Stimulated activated naive B cell treated with anti-CD40 and anti-IgM and Interleukin-4, amounts not matched to agents 10 μg/mL and 1 μg/mL and 100 μg/mL, for 72 hours (primary cell): ENCODE measurements around the gene COL4A1.

ENCODE experiments used
- ATAC-seq, 2 donors: fragments of 150-1000 bp; cut with Tn5 transposase; replicated peaks; 2 replicates each; pipeline ENCODE4 v1.10.0; 2021; ENCODE audit warnings: moderate library complexity in 1 of 2
- DNase-seq: peaks from one replicate; pipeline ENCODE4 v3.0.0; 2021
- H3K27ac Mint-ChIP-seq: one replicate; pipeline ENCODE4 v1.8.0; 2022; ENCODE audit warnings: mild to moderate bottlenecking, mixed read lengths
- H3K27me3 Mint-ChIP-seq, 2 donors: one replicate each; pipeline ENCODE4 v1.8.0; 2022; ENCODE audit warnings: mixed read lengths in 2 of 2
- H3K36me3 Mint-ChIP-seq, 2 donors: one replicate each; pipeline ENCODE4 v1.8.0; 2022; ENCODE audit warnings: mixed read lengths in 2 of 2, mild to moderate bottlenecking in 1 of 2
- H3K4me1 Mint-ChIP-seq, 2 donors: one replicate each; pipeline ENCODE4 v1.8.0; 2022; ENCODE audit warnings: mixed read lengths in 2 of 2, mild to moderate bottlenecking in 1 of 2
- H3K4me3 Mint-ChIP-seq, 2 donors: one replicate each; pipeline ENCODE4 v1.8.0; 2022; ENCODE audit warnings: mild to moderate bottlenecking in 2 of 2, mixed read lengths in 2 of 2, moderate library complexity in 1 of 2
- H3K9me3 Mint-ChIP-seq, 2 donors: one replicate each; pipeline ENCODE4 v1.8.0; 2022; ENCODE audit warnings: mixed read lengths in 2 of 2, mild to moderate bottlenecking in 1 of 2

COL4A1 gene

GRCh38 chr13:110306960-110307766 lies at the start of gene COL4A1, which contains the start of gene COL4A2:
Gene COL4A1 (minus strand): TSS chr13:110307157. CDS start chr13:110307027, 130 bp downstream.
Gene COL4A2 (plus strand): TSS chr13:110307284. CDS start chr13:110307904, 620 bp downstream.
- H3K4me3 Mint-ChIP-seq, result peak within 1 kb of the TSS; percentile 18 to 31
- ATAC-seq (no peak), DNase-seq (no peak)
- no peaks in the 10 kb centered on the region for H3K9me3 Mint-ChIP-seq
- peaks cover 0 to 5% of the 10 kb centered on the region in 2 donors for H3K36me3 Mint-ChIP-seq
- peaks cover 7 to 12% of the 10 kb centered on the region in 2 donors for H3K4me1 Mint-ChIP-seq
- peaks cover 63 to 80% of the 10 kb centered on the region in 2 donors for H3K27me3 Mint-ChIP-seq
- H3K27ac Mint-ChIP-seq, result peak within 1 kb of the TSS; percentile 88

GRCh38 chr13:110356362-110356761 lies 49.4 kb upstream of the COL4A1 start:
- no peak for DNase-seq
- Mint-ChIP-seq H3K27me3 (peaks cover 11 to 21% of the 10 kb centered on the region in 2 donors), H3K36me3 (peaks cover 0 to 1% of the 10 kb centered on the region in 2 donors), H3K4me3 (no peak overlapping the region), H3K4me1 (peaks cover 4 to 9% of the 10 kb centered on the region in 2 donors), H3K9me3 (no peaks in the 10 kb centered on the region), H3K27ac (no peak overlapping the region)
- ATAC-seq, result no peak

DNA sequence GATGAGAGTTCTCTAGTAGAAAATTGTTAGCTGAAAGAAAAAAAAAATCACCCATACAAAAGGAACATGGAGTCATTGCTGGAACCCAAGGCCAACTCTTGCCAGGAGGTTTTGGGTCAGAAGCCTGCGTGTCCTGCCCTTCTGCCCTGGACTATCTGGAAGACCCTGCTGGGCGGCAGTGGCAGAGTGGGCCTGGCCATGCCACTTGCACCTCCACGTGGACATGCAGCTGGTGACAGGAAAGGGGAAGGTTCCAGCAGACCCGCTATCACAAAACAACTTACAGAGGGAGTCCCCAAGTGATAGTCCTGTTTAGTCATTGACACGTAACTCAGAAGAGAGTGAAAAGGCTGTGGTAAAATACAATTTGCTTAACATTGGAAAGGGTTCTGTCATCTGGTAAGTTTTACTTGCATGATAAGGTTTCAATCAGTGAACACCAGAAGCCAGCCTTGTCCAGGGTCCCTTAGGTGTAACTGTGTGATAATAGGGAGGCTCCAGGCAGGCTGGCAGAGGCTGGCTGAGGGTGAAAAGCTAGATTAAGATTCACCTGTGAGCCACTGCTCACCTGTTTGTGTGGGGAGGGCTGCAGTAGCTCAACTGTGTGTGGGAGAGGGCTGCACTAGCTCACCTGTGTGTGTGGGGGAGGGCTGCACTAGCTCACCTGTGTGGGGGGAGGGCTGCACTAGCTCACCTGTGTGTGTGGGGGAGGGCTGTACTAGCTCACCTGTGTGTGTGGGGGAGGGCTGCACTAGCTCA lies 47.9 kb upstream of the COL4A1 start:
- Mint-ChIP-seq H3K4me1 (peaks cover 4 to 9% of the 10 kb centered on the region in 2 donors), H3K4me3 (no peak overlapping the region), H3K36me3 (peaks cover 0 to 1% of the 10 kb centered on the region in 2 donors), H3K9me3 (no peaks in the 10 kb centered on the region), H3K27ac (no peak overlapping the region), H3K27me3 (peaks cover 12 to 26% of the 10 kb centered on the region in 2 donors)
- no peak for ATAC-seq
- DNase-seq, result no peak

- H3K27me3 Mint-ChIP-seq, result peaks cover 12 to 26% of the 10 kb centered on the region in 2 donors
- H3K4me3 Mint-ChIP-seq, result no peak overlapping the region
- ATAC-seq (no peak), DNase-seq (no peak)
- peaks cover 0 to 1% of the 10 kb centered on the region in 2 donors for H3K36me3 Mint-ChIP-seq
- H3K9me3 Mint-ChIP-seq, result no peaks in the 10 kb centered on the region
- no peak overlapping the region for H3K27ac Mint-ChIP-seq
- H3K4me1 Mint-ChIP-seq, result peaks cover 4 to 9% of the 10 kb centered on the region in 2 donors
These were observed 47.2 kb upstream of the COL4A1 start for GRCh38 chr13:110354123-110354627.

DNA sequence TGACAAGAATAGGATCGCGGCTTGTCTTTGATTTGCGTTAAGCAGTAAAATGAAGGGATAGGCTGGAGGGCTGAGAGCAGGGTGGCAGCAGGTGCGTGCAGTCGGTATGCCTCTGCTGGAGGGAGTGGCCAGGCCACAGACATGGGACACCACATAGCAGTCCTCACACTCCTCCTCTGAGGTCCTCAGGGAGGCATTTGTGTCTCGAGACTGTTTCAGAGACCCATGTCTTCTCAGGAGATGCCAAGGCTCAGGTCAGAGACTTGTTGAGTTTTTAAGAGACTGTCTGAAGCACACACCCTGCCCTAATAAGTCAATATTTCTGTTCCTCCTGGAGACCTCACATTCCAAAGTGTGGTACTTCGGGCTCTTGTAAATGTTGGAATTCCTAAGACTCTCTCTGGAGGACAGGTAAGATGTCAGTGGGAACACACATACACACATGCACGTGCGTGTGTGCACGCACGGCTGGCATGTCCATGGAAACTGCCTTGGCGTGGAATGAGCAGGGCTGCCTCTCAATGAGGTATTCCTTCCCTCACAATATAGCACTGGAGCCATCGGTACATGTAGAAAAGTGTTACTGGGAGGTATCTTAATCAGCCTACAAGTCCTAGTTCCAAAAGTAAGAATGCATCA lies 46.5 kb upstream of the COL4A1 start:
- H3K4me1 Mint-ChIP-seq, result peaks cover 4 to 9% of the 10 kb centered on the region in 2 donors
- H3K27ac Mint-ChIP-seq, result no peak overlapping the region
- no peaks in the 10 kb centered on the region for H3K9me3 Mint-ChIP-seq
- no peak overlapping the region for H3K4me3 Mint-ChIP-seq
- peaks cover 12 to 26% of the 10 kb centered on the region in 2 donors for H3K27me3 Mint-ChIP-seq
- DNase-seq (no peak), ATAC-seq (no peak)
- peaks cover 0 to 1% of the 10 kb centered on the region in 2 donors for H3K36me3 Mint-ChIP-seq

DNA sequence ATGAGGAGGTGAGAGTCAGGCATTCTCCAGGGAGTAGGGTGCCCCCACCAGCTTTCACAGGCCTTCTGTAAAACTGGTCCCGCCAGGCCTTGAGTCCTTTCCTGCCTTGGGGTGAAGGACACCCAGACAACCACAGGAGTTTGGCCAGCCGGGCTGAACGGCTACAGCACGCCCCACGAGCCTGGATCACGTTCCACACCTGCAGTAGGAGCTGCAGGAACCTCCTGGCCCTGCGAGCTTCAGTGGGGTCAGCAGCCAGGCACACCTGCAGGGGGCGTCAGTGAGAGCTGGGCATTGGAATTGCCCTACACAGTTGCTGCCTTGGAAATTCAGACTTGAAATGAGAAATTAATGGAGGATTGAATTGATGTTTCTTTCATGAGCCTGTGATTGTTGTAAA lies 45.8 kb upstream of the COL4A1 start:
- no peak overlapping the region for H3K4me3 Mint-ChIP-seq

DNA sequence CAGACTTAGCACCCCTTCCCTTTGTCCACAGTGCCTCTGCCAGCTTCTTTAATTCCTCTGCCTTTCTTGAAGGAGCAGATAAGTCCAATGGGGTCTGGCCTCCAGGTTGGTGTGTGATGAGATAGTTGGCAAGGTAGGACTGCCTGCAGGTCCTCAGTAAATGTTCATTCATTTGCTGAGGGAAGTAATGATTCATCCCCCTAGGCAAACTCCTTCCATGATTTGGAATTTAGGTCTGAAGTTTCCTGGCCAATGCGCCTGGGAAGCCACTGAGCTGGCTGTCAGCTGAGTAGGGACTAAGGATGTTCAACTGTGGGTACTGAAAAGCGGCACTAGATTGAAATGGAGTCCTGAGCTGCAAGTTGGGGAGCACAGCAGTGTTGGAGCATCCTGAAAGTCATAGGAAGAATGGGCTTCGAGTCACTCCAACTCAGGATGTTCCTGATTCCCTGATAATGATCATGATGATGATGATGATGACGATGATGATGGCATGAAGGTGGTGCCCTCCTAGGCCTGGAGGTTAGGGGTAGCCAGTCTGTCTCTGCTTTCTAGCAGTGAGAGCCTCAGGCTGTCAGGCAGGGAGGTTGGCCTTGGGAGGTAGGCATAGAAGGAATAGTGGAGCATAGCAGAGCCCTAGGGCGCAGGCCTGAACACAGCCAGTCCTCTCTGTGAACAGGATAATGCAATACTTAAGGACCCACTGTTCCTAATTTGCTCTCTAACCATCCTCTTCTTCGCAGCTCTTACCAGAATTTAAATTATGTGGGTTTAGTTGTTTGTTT lies 44.9 kb upstream of the COL4A1 start:
- DNase-seq (no peak), ATAC-seq (no peak)
- peaks cover 12 to 36% of the 10 kb centered on the region in 2 donors for H3K27me3 Mint-ChIP-seq
- peaks cover 0 to 1% of the 10 kb centered on the region in 2 donors for H3K36me3 Mint-ChIP-seq
- no peak overlapping the region for H3K4me3 Mint-ChIP-seq
- peaks cover 4 to 9% of the 10 kb centered on the region in 2 donors for H3K4me1 Mint-ChIP-seq
- no peaks in the 10 kb centered on the region for H3K9me3 Mint-ChIP-seq
- H3K27ac Mint-ChIP-seq, result no peak overlapping the region

More for the DNA sequence above, 45.8 kb upstream of the COL4A1 start:
- Mint-ChIP-seq H3K4me1 (peaks cover 4 to 9% of the 10 kb centered on the region in 2 donors), H3K27me3 (peaks cover 12 to 30% of the 10 kb centered on the region in 2 donors), H3K9me3 (no peaks in the 10 kb centered on the region), H3K36me3 (peaks cover 0 to 1% of the 10 kb centered on the region in 2 donors), H3K27ac (no peak overlapping the region)
- no peak for DNase-seq
- ATAC-seq, result no peak

GRCh38 chr13:110350509-110350908 lies 43.6 kb upstream of the COL4A1 start:
- H3K9me3 Mint-ChIP-seq, result no peaks in the 10 kb centered on the region

DNA sequence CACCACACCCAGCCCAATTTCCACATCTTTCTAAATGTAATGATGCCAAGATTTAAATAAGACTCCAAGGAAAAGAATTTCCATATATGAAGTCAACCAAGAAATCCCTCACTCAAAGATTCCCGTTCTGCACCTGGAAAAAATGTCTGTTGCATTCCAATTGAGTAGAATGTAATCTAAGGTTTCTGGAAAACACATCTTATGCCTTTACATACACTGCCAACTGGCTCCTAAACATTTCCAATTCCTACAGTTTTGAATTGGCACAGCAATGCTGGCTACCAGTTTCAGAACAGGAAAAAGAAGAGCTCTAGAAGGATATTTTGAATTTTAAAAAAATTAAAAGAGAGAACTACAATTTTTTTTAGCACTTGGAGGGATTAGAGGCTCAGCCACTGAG lies 43.1 kb upstream of the COL4A1 start:
- ATAC-seq (no peak), DNase-seq (no peak)
- peaks cover 14 to 30% of the 10 kb centered on the region in 2 donors for H3K27me3 Mint-ChIP-seq
- peaks cover 3 to 6% of the 10 kb centered on the region in 2 donors for H3K4me1 Mint-ChIP-seq
- no peaks in the 10 kb centered on the region for H3K9me3 Mint-ChIP-seq
- no peak overlapping the region for H3K27ac Mint-ChIP-seq
- no peak overlapping the region for H3K4me3 Mint-ChIP-seq
- H3K36me3 Mint-ChIP-seq, result peaks cover 0 to under 1% of the 10 kb centered on the region in 2 donors

More at GRCh38 chr13:110350509-110350908, 43.6 kb upstream of the COL4A1 start:
- H3K27me3 Mint-ChIP-seq, result peaks cover 16 to 32% of the 10 kb centered on the region in 2 donors
- ATAC-seq, result no peak
- no peak for DNase-seq
- no peak overlapping the region for H3K4me3 Mint-ChIP-seq
- H3K27ac Mint-ChIP-seq, result no peak overlapping the region
- peaks cover 0 to 1% of the 10 kb centered on the region in 2 donors for H3K36me3 Mint-ChIP-seq
- H3K4me1 Mint-ChIP-seq, result peaks cover 4 to 9% of the 10 kb centered on the region in 2 donors

DNA sequence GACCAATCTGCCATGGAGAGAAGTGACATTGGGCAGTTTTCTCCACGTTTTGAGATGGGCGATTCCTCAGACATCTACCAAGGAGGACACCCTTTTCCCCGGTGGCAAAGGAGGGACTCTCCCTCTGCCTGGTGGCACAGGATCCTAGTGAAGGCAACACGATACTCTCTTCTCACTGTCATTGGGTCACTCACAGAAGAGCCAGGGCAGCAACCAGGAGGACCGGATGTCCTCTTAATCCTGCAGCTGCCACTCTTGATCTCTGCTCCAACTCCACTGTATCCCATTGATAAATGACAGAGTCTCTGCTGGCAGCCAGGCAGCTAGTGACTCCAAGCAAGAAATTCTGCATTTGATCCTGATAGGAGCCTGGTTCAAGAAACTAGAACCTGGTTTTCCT lies 42.3 kb upstream of the COL4A1 start:
- Mint-ChIP-seq H3K27ac (no peak overlapping the region), H3K9me3 (no peaks in the 10 kb centered on the region), H3K4me3 (no peak overlapping the region), H3K36me3 (no peaks in the 10 kb centered on the region), H3K27me3 (peaks cover 10 to 25% of the 10 kb centered on the region in 2 donors), H3K4me1 (no peaks in the 10 kb centered on the region)
- DNase-seq, result no peak
- ATAC-seq, result no peak

DNA sequence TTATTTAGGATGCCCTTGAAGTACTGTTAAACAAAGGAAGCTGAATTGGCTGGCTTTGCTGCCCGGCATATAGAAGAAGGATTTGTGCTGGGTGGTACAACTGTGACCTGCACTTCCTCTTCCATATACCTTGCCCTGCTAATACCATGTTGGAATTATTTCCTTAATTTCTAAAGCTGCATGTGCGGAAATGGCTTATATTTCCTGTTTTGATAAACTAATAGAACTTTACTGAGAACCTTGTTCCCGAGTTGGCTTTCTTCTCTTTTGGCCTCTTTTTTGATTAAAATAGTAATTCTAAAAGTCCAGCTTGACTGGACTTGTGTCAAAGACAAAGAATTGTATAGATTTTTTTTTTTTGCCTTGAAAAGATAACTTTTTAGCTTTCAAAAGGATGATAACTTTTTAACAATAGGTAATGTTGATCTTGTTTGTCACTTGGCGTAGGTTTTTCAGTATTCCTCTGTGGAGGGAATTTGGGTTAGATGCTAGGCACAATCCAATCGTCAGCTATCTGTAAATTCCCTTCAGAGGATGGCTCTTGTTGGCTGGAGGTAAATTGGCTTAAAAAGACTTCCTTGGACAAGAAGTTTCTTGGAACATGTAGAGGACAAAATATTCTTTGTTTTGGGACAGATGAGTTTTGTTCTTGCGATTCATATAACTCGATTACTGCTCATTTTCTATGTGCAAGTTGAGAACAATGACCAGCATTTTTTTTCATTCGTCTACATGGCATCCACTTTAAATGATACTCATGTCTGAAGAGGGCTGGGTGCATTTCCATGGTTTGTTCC lies 41.5 kb upstream of the COL4A1 start:
- no peaks in the 10 kb centered on the region for H3K4me1 Mint-ChIP-seq
- H3K36me3 Mint-ChIP-seq, result no peaks in the 10 kb centered on the region
- peaks cover 10 to 25% of the 10 kb centered on the region in 2 donors for H3K27me3 Mint-ChIP-seq
- H3K27ac Mint-ChIP-seq, result no peak overlapping the region
- H3K4me3 Mint-ChIP-seq, result no peak overlapping the region
- H3K9me3 Mint-ChIP-seq, result no peaks in the 10 kb centered on the region
- no peak for ATAC-seq
- DNase-seq, result no peak

DNA sequence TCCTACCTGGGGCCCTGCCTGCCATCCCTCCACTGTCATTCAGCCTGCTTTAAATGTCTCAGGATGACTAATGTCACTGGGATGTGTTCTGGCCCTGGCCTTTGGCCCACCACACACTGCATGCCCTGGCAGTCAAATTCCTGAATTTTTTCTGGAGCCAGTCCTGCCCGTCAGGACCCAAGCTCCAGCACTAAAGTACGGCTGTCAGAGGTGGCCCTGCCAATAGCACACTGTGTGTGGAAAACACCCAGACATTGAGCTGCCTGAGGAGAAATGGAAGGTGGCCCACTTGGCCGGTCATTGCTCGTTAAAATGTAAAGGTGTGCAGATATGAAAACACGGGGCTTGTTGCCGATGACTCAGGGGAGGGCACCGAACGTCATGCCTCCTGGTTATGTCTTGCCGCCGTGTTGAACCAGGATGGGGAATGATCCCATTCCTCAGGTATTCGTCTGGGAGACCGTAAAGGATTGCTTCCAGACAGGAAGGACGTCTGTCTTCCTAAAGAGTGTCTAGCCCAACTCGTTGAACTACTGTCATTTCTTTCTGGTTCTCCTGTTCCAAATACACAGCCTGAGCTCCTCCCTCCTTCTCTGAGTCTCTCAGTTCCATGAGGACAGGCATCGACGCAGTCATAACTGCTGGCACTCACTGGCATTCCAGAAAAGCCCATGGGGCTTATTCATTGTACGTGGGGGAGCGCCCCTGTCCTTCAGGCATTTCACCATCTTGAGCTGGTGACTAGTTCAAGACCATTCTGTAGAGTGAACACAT lies 40.8 kb upstream of the COL4A1 start:
- H3K27me3 Mint-ChIP-seq, result peaks cover 10 to 19% of the 10 kb centered on the region in 2 donors
- ATAC-seq (no peak), DNase-seq (no peak)
- no peaks in the 10 kb centered on the region for H3K36me3 Mint-ChIP-seq
- no peaks in the 10 kb centered on the region for H3K4me1 Mint-ChIP-seq
- no peak overlapping the region for H3K4me3 Mint-ChIP-seq
- H3K27ac Mint-ChIP-seq, result no peak overlapping the region
- H3K9me3 Mint-ChIP-seq, result no peaks in the 10 kb centered on the region
